ENCODE data around the gene VILL.

The VILL gene

GRCh38 chr3:37946531-37946889, 44.1 kb upstream of the VILL start:
- Histone ChIP-seq H3K4me3 (ENCODE audit: low read length) (no peak overlapping the region), H3K9me3 (ENCODE audit: insufficient read depth, low read length) (no peaks in the 10 kb centered on the region), H3K27me3 (ENCODE audit: low read depth, low read length) (no peaks in the 10 kb centered on the region), H3K4me2 (ENCODE audit: low read length) (no peak overlapping the region), H3K9ac (ENCODE audit: low read length) (no peak overlapping the region), H3K4me1 (ENCODE audit: low read length) (peaks cover 12% of the 10 kb centered on the region), H3K79me2 (ENCODE audit: low read length) (no peaks in the 10 kb centered on the region), H4K20me1 (ENCODE audit: insufficient read depth, low read length) (no peaks in the 10 kb centered on the region), H3K27ac (ENCODE audit: low read length) (no peak overlapping the region), H2AFZ (ENCODE audit: low read depth, low read length) (no peak overlapping the region), H3K36me3 (replicated peaks; ENCODE audit: low read depth, low read length) (no peaks in the 10 kb centered on the region)
- TF ChIP-seq CTCF (IDR thresholded peaks at IDR 0.05; ENCODE audit: low read depth, low read length) (no peak), EZH2phosphoT487 (IDR thresholded peaks at IDR 0.05; ENCODE audit: low read depth) (no peak)

- Histone ChIP-seq H4K20me1 (ENCODE audit: insufficient read depth, low read length) (no peaks in the 10 kb centered on the region), H3K79me2 (ENCODE audit: low read length) (no peaks in the 10 kb centered on the region), H3K4me2 (ENCODE audit: low read length) (no peak overlapping the region), H3K36me3 (replicated peaks; ENCODE audit: low read depth, low read length) (no peaks in the 10 kb centered on the region), H2AFZ (ENCODE audit: low read depth, low read length) (no peak overlapping the region), H3K9ac (ENCODE audit: low read length) (no peak overlapping the region), H3K27ac (ENCODE audit: low read length) (no peak overlapping the region), H3K9me3 (ENCODE audit: insufficient read depth, low read length) (no peaks in the 10 kb centered on the region), H3K4me3 (ENCODE audit: low read length) (no peak overlapping the region), H3K27me3 (ENCODE audit: low read depth, low read length) (no peaks in the 10 kb centered on the region), H3K4me1 (ENCODE audit: low read length) (peaks cover 12% of the 10 kb centered on the region)
- no peak for TF ChIP-seq CTCF (IDR thresholded peaks at IDR 0.05; ENCODE audit: low read depth, low read length)
- TF ChIP-seq EZH2phosphoT487 (IDR thresholded peaks at IDR 0.05; ENCODE audit: low read depth): no peak
These were observed 40.7 kb upstream of the VILL start for GRCh38 chr3:37949866-37950265.

GRCh38 chr3:37952564-37952963, 38.0 kb upstream of the VILL start:
- H2AFZ ChIP-seq (ENCODE audit: low read depth, low read length): no peak overlapping the region
- no peaks in the 10 kb centered on the region for H3K36me3 ChIP-seq (replicated peaks; ENCODE audit: low read depth, low read length)
- H3K27ac ChIP-seq (ENCODE audit: low read length): no peak overlapping the region
- no peak overlapping the region for H3K9ac ChIP-seq (ENCODE audit: low read length)
- H3K4me1 ChIP-seq (ENCODE audit: low read length): peaks cover 9% of the 10 kb centered on the region
- H4K20me1 ChIP-seq (ENCODE audit: insufficient read depth, low read length): no peaks in the 10 kb centered on the region
- H3K4me2 ChIP-seq (ENCODE audit: low read length): no peak overlapping the region
- no peaks in the 10 kb centered on the region for H3K27me3 ChIP-seq (ENCODE audit: low read depth, low read length)
- no peaks in the 10 kb centered on the region for H3K79me2 ChIP-seq (ENCODE audit: low read length)
- H3K4me3 ChIP-seq (ENCODE audit: low read length): no peak overlapping the region
- H3K9me3 ChIP-seq (ENCODE audit: insufficient read depth, low read length): no peaks in the 10 kb centered on the region
- TF ChIP-seq EZH2phosphoT487 (IDR thresholded peaks at IDR 0.05; ENCODE audit: low read depth) (no peak), CTCF (IDR thresholded peaks at IDR 0.05; ENCODE audit: low read depth, low read length) (no peak)

- Histone ChIP-seq H3K4me3 (ENCODE audit: low read length) (no peak overlapping the region), H3K79me2 (ENCODE audit: low read length) (no peaks in the 10 kb centered on the region), H3K4me2 (ENCODE audit: low read length) (no peak overlapping the region), H3K27me3 (ENCODE audit: low read depth, low read length) (no peaks in the 10 kb centered on the region), H3K4me1 (ENCODE audit: low read length) (peaks cover 9% of the 10 kb centered on the region), H3K9me3 (ENCODE audit: insufficient read depth, low read length) (no peaks in the 10 kb centered on the region), H3K27ac (ENCODE audit: low read length) (no peak overlapping the region), H3K36me3 (replicated peaks; ENCODE audit: low read depth, low read length) (no peaks in the 10 kb centered on the region), H3K9ac (ENCODE audit: low read length) (no peak overlapping the region), H2AFZ (ENCODE audit: low read depth, low read length) (no peak overlapping the region), H4K20me1 (ENCODE audit: insufficient read depth, low read length) (no peaks in the 10 kb centered on the region)
- TF ChIP-seq EZH2phosphoT487 (IDR thresholded peaks at IDR 0.05; ENCODE audit: low read depth) (no peak), CTCF (IDR thresholded peaks at IDR 0.05; ENCODE audit: low read depth, low read length) (no peak)
These were observed 37.4 kb upstream of the VILL start for GRCh38 chr3:37953226-37953625.

Data from OCI-LY3 (cell line).